HG02852 (cell line): ENCODE results near the gene CTNNA3.

Experiments
- ATAC-seq: cut with Tn5 transposase; IDR thresholded peaks from one replicate; pipeline ENCODE4 v1.9.1; 2021; ENCODE audit warnings: mild to moderate bottlenecking, moderate library complexity; ENCODE audit not compliant: unreplicated experiment

Gene CTNNA3

GRCh38 chr10:66836771-66837170 is 859.2 kb downstream of the CTNNA3 start:
- no peak for ATAC-seq

- ATAC-seq: no peak
These were observed 859.9 kb downstream of the CTNNA3 start for GRCh38 chr10:66836057-66836456.

GRCh38 chr10:66835400-66835799 is 860.6 kb downstream of the CTNNA3 start:
- no peak for ATAC-seq

- no peak for ATAC-seq
These were observed 861.2 kb downstream of the CTNNA3 start for GRCh38 chr10:66834802-66835201.

GRCh38 chr10:66833861-66834260 is 862.1 kb downstream of the CTNNA3 start:
- no peak for ATAC-seq

- ATAC-seq: no peak
These were observed 863.1 kb downstream of the CTNNA3 start for GRCh38 chr10:66832781-66833422.

- no peak for ATAC-seq
These were observed 867.0 kb downstream of the CTNNA3 start for GRCh38 chr10:66828957-66829356.

- ATAC-seq: no peak
These were observed 868.6 kb downstream of the CTNNA3 start for GRCh38 chr10:66827353-66827752.

- ATAC-seq: no peak
These were observed 872.7 kb downstream of the CTNNA3 start for GRCh38 chr10:66823301-66823700.

- no peak for ATAC-seq
These were observed 873.2 kb downstream of the CTNNA3 start for GRCh38 chr10:66822801-66823200.

GRCh38 chr10:66819691-66820090 is 876.3 kb downstream of the CTNNA3 start:
- ATAC-seq: no peak

- ATAC-seq: no peak
These were observed 882.9 kb downstream of the CTNNA3 start for GRCh38 chr10:66813122-66813521.

GRCh38 chr10:66811211-66811610 is 884.8 kb downstream of the CTNNA3 start:
- no peak for ATAC-seq

GRCh38 chr10:66809402-66809801 is 886.6 kb downstream of the CTNNA3 start:
- no peak for ATAC-seq

- ATAC-seq: no peak
These were observed 890.4 kb downstream of the CTNNA3 start for GRCh38 chr10:66805612-66806011.

- ATAC-seq: no peak
These were observed 891.0 kb downstream of the CTNNA3 start for GRCh38 chr10:66804962-66805361.

GRCh38 chr10:66803174-66803573 is 892.8 kb downstream of the CTNNA3 start:
- no peak for ATAC-seq

GRCh38 chr10:66799474-66799873 is 896.5 kb downstream of the CTNNA3 start:
- ATAC-seq: no peak

GRCh38 chr10:66795866-66796265 is 900.1 kb downstream of the CTNNA3 start:
- no peak for ATAC-seq

GRCh38 chr10:66792441-66792840 is 903.6 kb downstream of the CTNNA3 start:
- ATAC-seq: no peak

GRCh38 chr10:66788178-66788987 is 907.6 kb downstream of the CTNNA3 start:
- ATAC-seq: no peak

- no peak for ATAC-seq
These were observed 909.3 kb downstream of the CTNNA3 start for GRCh38 chr10:66786709-66787108.
